ENCODE measurements around the gene CDH19. TPM values are rescaled to one million over a fixed set of nuclear protein-coding genes. Genes with fewer than 3 reads are reported as not detected.

Gene CDH19
- total and polyA plus RNA-seq, 2 of the 4 experiments (the other 2 are of a cell fraction), result not detected

DNA sequence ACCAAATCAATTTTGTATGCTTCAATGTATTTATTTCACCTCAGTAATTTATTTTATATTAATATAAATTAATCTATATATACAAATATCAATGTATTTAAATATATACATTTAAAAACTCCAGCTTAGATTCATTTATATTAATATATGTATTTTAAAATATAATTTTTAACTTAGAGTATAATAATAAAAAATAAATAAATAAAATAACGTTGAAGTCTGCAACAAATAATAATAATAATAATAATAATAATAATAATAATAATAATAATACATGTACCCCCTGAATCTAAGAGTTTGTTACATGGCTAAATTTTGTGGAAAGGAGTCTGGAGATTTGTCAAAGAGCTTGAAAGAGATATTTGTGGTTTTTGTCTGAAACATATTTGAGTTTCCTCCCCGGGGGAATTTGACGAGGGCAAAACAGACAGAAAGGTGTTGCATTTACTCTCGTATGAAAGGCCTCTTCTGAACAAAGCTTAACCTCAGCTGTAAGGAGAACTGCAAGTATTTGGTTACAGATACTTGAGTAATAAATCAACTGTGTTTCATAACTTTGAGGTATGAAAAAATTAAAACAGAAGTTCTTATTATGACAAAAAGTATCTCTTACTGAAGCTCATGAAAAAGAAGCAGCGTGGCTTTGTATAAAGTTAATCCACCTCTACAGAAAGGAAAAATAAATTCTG is 93.4 kb downstream of the CDH19 start:
- in situ Hi-C loops (cut with MboI; ENCODE audit: low sequenced_read_pairs) (no loop called here), intact Hi-C loops (cut with micrococcal nuclease) (no loop called here), dilution Hi-C loops (cut with HindIII; ENCODE audit: low sequenced_read_pairs, unreplicated experiment) (no loop called here)
- Histone ChIP-seq H3K4me2 (ENCODE audit: low read depth, low read length) (no peak overlapping the region), H3K27ac (ENCODE audit: insufficient read depth, low read length) (no peak overlapping the region), H3K9me1 (ENCODE audit: insufficient read depth, low read length) (no peaks in the 10 kb centered on the region), H2BK120ac (ENCODE audit: low read depth, low read length) (no peak overlapping the region), H4K91ac (ENCODE audit: insufficient read depth, low read depth, low read length) (no peak overlapping the region), H3K9ac (ENCODE audit: low read depth, low read length) (no peak overlapping the region), H3K4ac (ENCODE audit: low read depth, low read length) (no peak overlapping the region), H3K4me1 (ENCODE audit: control insufficient read depth, insufficient read depth, low read length) (no peaks in the 10 kb centered on the region), H4K8ac (ENCODE audit: low read depth in 2 of 2, low read length in 2 of 2) (no peak overlapping the region), H4K20me1 (ENCODE audit: insufficient read depth, low read length) (no peaks in the 10 kb centered on the region), H3K27me3 (ENCODE audit: control insufficient read depth, insufficient read depth, low read length) (no peaks in the 10 kb centered on the region), H3K36me3 (ENCODE audit: control insufficient read depth, insufficient read depth, low read length) (no peaks in the 10 kb centered on the region), H2BK15ac (ENCODE audit: low read depth, low read length) (no peak overlapping the region), H3K9me3 (ENCODE audit: control insufficient read depth, insufficient read depth, low read length) (0 out of 2 replicates have a peak, but pooled peaks cover 2% of the 10 kb centered on the region), H3K56ac (ENCODE audit: extremely low read depth, insufficient read depth, low read length) (no peak overlapping the region), H3K23ac (ENCODE audit: low read depth, low read length) (no peak overlapping the region), H3K79me1 (ENCODE audit: low read depth in 1 of 2, low read length in 2 of 2) (no peaks in the 10 kb centered on the region), H3K14ac (replicated peaks; ENCODE audit: low read depth, low read length) (no peak overlapping the region), H2AFZ (replicated peaks; ENCODE audit: low read length, poor library complexity) (no peak overlapping the region), H2AK9ac (replicated peaks; ENCODE audit: low read depth, low read length, poor library complexity) (no peak overlapping the region), H3K4me3 (ENCODE audit: insufficient read depth, low read depth, low read length) (no peak overlapping the region), H2BK20ac (ENCODE audit: low read depth, low read length) (no peak overlapping the region), H3K18ac (ENCODE audit: low read depth, low read length) (no peak overlapping the region), H4K5ac (ENCODE audit: low read depth, low read length) (no peak overlapping the region), H2BK5ac (ENCODE audit: low read depth, low read length, poor library complexity, severe bottlenecking) (no peak overlapping the region), H2AK5ac (ENCODE audit: low read depth, low read length) (no peak overlapping the region)
- CTCF ChIA-PET, result interaction anchor here (0.7 kb wide), 1 partner anchor 265 kb away, joined by 3 read pairs; no protein-coding TSS in a partner anchor
- BruUV-seq (replicated peaks), result no TSS peak
- TF ChIP-seq, protein P1, sequence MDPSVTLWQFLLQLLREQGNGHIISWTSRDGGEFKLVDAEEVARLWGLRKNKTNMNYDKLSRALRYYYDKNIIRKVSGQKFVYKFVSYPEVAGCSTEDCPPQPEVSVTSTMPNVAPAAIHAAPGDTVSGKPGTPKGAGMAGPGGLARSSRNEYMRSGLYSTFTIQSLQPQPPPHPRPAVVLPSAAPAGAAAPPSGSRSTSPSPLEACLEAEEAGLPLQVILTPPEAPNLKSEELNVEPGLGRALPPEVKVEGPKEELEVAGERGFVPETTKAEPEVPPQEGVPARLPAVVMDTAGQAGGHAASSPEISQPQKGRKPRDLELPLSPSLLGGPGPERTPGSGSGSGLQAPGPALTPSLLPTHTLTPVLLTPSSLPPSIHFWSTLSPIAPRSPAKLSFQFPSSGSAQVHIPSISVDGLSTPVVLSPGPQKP (IDR thresholded peaks at IDR 0.05; ENCODE audit: borderline replicate concordance, low read depth, low read length), result no peak
- no peak for ATAC-seq (ENCODE audit: low read depth)
- no peak for DNase-seq
- POLR2A ChIA-PET (ENCODE audit: unreplicated experiment), result no interaction called here
- WGBS, 2 experiments (ENCODE audit: extremely low coverage in 2 of 2, insufficient read length in 1 of 2), result no CpG with 5 or more reads among the region's 5 CpGs

Data from IMR-90 (cell line).